HEK293 (cell line): Measurements from ENCODE around the gene KCNQ4.

Experiments
- CTCF ChIA-PET: fragments of 350-600 bp; formaldehyde crosslinking; extraction: SDS; loops from one replicate; lab custom pipeline; 2021; ENCODE audit warnings: antibody characterized with exemption; lab: Yijun Ruan, JAX
- POLR2A ChIA-PET: fragments of 300-600 bp; formaldehyde crosslinking; extraction: SDS; loops from one replicate; lab custom pipeline; 2020; ENCODE audit warnings: antibody characterized with exemption, inconsistent platforms; lab: Yijun Ruan, JAX
- H3K27ac ChIP-seq: fragments of 200-500 bp; sonication (Bioruptor generic); 2 replicates; pipeline ENCODE4 v1.5.1; 2014; ENCODE audit warnings: low read depth, low read length, control low read depth, inconsistent platforms; ENCODE audit errors: extremely low read depth
- H3K36me3 ChIP-seq, 2 experiments: fragments of 200-500 bp in 1 of 2; sonication (Bioruptor generic) in 1 of 2; 1 replicate in 1 of 2; 2 replicates in 1 of 2; pipeline ENCODE4 v1.5.1; 2014 to 2017; ENCODE audit warnings: inconsistent platforms in 2 of 2, low read length in 2 of 2; ENCODE audit not compliant: control insufficient read depth in 2 of 2, insufficient read depth in 1 of 2
- H3K4me1 ChIP-seq: fragments of 200-500 bp; sonication (Bioruptor generic); 2 replicates; pipeline ENCODE4 v1.5.1; 2014; ENCODE audit warnings: mild to moderate bottlenecking, low read length, inconsistent platforms; ENCODE audit not compliant: control insufficient read depth, insufficient read depth
- H3K4me3 ChIP-seq: 2 replicates; pipeline ENCODE4 v1.5.1; 2011; ENCODE audit warnings: low read depth, mild to moderate bottlenecking, control low read depth, low read length, moderate library complexity
- H3K9me3 ChIP-seq: fragments of 200-500 bp; sonication (Bioruptor generic); 2 replicates; pipeline ENCODE4 v1.5.1; 2014; ENCODE audit warnings: low read depth, low read length, inconsistent platforms; ENCODE audit not compliant: control insufficient read depth, insufficient read depth
- BCL11A ChIP-seq: fragments of 450-650 bp; formaldehyde crosslinking; IDR thresholded peaks from 2 replicates; pipeline ENCODE4 v1.5.1; 2016; ENCODE audit warnings: low read depth, missing biosample characterization, missing genetic modification characterization
- KLF9 ChIP-seq: fragments of 450-650 bp; formaldehyde crosslinking; IDR thresholded peaks from 2 replicates; pipeline ENCODE4 v1.5.1; 2016; ENCODE audit warnings: missing biosample characterization, missing genetic modification characterization, low read depth
- ZNF121 ChIP-seq: fragments of 450-650 bp; formaldehyde crosslinking; IDR thresholded peaks from 2 replicates; pipeline ENCODE4 v1.5.1; 2016; ENCODE audit warnings: missing biosample characterization, missing genetic modification characterization
- ZNF157 ChIP-seq: fragments of 450-650 bp; formaldehyde crosslinking; IDR thresholded peaks from 2 replicates; pipeline ENCODE4 v1.5.1; 2016; ENCODE audit warnings: missing biosample characterization, missing genetic modification characterization
- ZNF175 ChIP-seq: fragments of 450-650 bp; formaldehyde crosslinking; IDR thresholded peaks from 2 replicates; pipeline ENCODE4 v1.5.1; 2016; ENCODE audit warnings: missing biosample characterization, missing genetic modification characterization
- ZNF24 ChIP-seq: fragments of 450-650 bp; formaldehyde crosslinking; IDR thresholded peaks from 2 replicates; pipeline ENCODE4 v1.5.1; 2016; ENCODE audit warnings: missing biosample characterization, missing genetic modification characterization
- ZNF302 ChIP-seq: fragments of 450-650 bp; formaldehyde crosslinking; IDR thresholded peaks from 2 replicates; pipeline ENCODE4 v1.5.1; 2016; ENCODE audit warnings: missing biosample characterization, missing genetic modification characterization, low read depth
- ZNF311 ChIP-seq: fragments of 450-650 bp; formaldehyde crosslinking; IDR thresholded peaks from 2 replicates; pipeline ENCODE4 v1.5.1; 2017; ENCODE audit warnings: missing biosample characterization, missing genetic modification characterization, borderline replicate concordance
- ZNF37A ChIP-seq: fragments of 450-650 bp; IDR thresholded peaks from 2 replicates; pipeline ENCODE4 v1.5.1; 2018; ENCODE audit warnings: missing biosample characterization, missing genetic modification characterization
- ZNF747 ChIP-seq: fragments of 450-650 bp; formaldehyde crosslinking; IDR thresholded peaks from 2 replicates; pipeline ENCODE4 v1.5.1; 2016; ENCODE audit warnings: missing biosample characterization, missing genetic modification characterization
- ZNF776 ChIP-seq: fragments of 450-650 bp; formaldehyde crosslinking; IDR thresholded peaks from 2 replicates; pipeline ENCODE4 v1.5.0; 2017; ENCODE audit warnings: missing biosample characterization, missing genetic modification characterization, borderline replicate concordance
- TF ChIP-seq, protein P1 (sequence below): fragments of 450-650 bp; formaldehyde crosslinking; IDR thresholded peaks from 2 replicates; pipeline ENCODE4 v1.5.1; 2016; ENCODE audit warnings: missing biosample characterization, missing genetic modification characterization
- TF ChIP-seq, protein P2 (sequence below): fragments of 450-650 bp; formaldehyde crosslinking; IDR thresholded peaks from 2 replicates; pipeline ENCODE4 v1.5.1; 2016; ENCODE audit warnings: missing biosample characterization, missing genetic modification characterization
- TF ChIP-seq, protein P3 (sequence below): fragments of 450-650 bp; formaldehyde crosslinking; IDR thresholded peaks from 2 replicates; pipeline ENCODE4 v1.5.1; 2016; ENCODE audit warnings: missing biosample characterization, missing genetic modification characterization
- TF ChIP-seq, protein P4 (sequence below): fragments of 450-650 bp; formaldehyde crosslinking; conservative IDR thresholded peaks from 2 replicates; pipeline ENCODE4 v1.5.1; 2016; ENCODE audit warnings: low read depth, missing biosample characterization, missing genetic modification characterization

The KCNQ4 gene

DNA sequence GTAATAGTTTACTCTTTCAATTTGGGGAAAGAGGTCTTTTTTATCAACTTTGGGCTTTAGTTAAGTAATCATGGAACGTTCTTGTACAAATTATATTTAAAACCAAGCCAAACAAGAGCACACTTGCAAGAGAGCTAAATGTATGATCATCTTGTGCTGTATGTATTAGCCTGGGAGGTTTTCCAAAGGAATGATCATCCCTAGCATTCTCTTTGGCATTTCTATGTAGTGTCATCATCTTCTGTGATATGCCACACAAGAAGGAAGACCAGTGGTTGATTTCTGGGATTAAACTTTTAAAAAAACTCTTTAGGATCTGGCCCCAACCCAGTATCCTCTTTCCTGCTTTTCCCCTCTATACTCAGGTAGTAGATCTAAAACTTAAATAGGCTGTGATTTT, 38.4 kb upstream of the KCNQ4 start:
- ChIA-PET POLR2A (no interaction called here), CTCF (interaction anchor here (0.7 to 1.5 kb wide), 2 partner anchors 29 to 31 kb away, joined by 4 read pairs; no protein-coding TSS in a partner anchor)
- Histone ChIP-seq H3K4me1 (no peaks in the 10 kb centered on the region), H3K36me3 (peaks cover 11 to 91% of the 10 kb centered on the region in 2 experiments; a peak in 2 of 3 replicates)
- TF ChIP-seq, protein P1, sequence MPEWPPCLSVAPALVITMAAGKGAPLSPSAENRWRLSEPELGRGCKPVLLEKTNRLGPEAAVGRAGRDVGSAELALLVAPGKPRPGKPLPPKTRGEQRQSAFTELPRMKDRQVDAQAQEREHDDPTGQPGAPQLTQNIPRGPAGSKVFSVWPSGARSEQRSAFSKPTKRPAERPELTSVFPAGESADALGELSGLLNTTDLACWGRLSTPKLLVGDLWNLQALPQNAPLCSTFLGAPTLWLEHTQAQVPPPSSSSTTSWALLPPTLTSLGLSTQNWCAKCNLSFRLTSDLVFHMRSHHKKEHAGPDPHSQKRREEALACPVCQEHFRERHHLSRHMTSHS (tag by site-specific recombination): no peak
- TF ChIP-seq ZNF24 (tag by site-specific recombination) (no peak), ZNF157 (tag by site-specific recombination) (no peak), ZNF747 (tag by site-specific recombination) (no peak), ZNF302 (tag by site-specific recombination) (no peak), KLF9 (tag by site-specific recombination) (no peak), ZNF121 (no peak), ZNF776 (tag by site-specific recombination) (no peak)
- TF ChIP-seq, protein P2, sequence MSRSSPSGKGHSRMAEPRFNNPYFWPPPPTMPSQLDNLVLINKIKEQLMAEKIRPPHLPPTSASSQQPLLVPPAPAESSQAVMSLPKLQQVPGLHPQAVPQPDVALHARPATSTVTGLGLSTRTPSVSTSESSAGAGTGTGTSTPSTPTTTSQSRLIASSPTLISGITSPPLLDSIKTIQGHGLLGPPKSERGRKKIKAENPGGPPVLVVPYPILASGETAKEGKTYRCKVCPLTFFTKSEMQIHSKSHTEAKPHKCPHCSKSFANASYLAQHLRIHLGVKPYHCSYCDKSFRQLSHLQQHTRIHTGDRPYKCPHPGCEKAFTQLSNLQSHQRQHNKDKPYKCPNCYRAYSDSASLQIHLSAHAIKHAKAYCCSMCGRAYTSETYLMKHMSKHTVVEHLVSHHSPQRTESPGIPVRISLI: no peak
- TF ChIP-seq, protein P3, sequence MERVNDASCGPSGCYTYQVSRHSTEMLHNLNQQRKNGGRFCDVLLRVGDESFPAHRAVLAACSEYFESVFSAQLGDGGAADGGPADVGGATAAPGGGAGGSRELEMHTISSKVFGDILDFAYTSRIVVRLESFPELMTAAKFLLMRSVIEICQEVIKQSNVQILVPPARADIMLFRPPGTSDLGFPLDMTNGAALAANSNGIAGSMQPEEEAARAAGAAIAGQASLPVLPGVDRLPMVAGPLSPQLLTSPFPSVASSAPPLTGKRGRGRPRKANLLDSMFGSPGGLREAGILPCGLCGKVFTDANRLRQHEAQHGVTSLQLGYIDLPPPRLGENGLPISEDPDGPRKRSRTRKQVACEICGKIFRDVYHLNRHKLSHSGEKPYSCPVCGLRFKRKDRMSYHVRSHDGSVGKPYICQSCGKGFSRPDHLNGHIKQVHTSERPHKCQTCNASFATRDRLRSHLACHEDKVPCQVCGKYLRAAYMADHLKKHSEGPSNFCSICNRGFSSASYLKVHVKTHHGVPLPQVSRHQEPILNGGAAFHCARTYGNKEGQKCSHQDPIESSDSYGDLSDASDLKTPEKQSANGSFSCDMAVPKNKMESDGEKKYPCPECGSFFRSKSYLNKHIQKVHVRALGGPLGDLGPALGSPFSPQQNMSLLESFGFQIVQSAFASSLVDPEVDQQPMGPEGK (tag by site-specific recombination): no peak
- TF ChIP-seq, protein P4, sequence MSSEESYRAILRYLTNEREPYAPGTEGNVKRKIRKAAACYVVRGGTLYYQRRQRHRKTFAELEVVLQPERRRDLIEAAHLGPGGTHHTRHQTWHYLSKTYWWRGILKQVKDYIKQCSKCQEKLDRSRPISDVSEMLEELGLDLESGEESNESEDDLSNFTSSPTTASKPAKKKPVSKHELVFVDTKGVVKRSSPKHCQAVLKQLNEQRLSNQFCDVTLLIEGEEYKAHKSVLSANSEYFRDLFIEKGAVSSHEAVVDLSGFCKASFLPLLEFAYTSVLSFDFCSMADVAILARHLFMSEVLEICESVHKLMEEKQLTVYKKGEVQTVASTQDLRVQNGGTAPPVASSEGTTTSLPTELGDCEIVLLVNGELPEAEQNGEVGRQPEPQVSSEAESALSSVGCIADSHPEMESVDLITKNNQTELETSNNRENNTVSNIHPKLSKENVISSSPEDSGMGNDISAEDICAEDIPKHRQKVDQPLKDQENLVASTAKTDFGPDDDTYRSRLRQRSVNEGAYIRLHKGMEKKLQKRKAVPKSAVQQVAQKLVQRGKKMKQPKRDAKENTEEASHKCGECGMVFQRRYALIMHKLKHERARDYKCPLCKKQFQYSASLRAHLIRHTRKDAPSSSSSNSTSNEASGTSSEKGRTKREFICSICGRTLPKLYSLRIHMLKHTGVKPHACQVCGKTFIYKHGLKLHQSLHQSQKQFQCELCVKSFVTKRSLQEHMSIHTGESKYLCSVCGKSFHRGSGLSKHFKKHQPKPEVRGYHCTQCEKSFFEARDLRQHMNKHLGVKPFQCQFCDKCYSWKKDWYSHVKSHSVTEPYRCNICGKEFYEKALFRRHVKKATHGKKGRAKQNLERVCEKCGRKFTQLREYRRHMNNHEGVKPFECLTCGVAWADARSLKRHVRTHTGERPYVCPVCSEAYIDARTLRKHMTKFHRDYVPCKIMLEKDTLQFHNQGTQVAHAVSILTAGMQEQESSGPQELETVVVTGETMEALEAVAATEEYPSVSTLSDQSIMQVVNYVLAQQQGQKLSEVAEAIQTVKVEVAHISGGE (tag by site-specific recombination): no peak
- TF ChIP-seq, all 188 proteins: peak for 0
- no peak overlapping the region for H3K4me3 ChIP-seq
- no peak overlapping the region for H3K27ac ChIP-seq
- no peaks in the 10 kb centered on the region for H3K9me3 ChIP-seq

DNA sequence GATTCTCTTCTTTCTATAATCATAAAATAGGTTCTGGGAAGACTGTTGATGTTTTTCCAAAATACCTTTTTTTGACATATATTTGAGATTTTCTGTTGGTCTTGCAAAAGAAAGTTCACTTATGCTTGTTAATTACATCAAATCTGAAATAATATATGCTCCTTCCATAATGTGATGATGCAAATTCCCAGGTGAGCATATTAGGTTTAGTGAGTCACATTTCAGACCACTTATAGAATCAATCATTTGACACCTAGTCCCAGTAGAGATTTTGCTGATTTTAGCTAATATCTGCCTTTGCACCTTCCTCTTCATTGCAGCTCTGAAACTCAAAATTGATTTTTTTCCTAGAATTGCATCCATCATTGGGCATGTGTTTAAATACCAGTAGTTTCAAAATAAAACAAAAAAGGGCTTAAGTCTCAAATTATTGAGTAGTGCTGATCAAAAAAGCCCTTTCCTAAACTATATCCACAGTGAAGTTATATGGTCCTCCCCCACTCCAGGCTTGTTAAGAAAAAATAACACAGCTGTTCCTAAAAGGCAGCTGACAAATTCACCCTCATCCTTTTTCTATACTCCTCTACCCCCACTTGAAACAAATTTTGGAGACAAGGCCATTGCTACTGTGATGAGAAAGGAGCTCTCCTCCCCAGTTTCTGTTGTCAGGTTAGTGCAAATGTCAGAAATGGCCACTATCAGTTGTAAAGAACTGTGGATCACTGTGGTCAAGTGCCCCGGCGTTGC, 37.1 kb upstream of the KCNQ4 start:
- no peak overlapping the region for H3K4me3 ChIP-seq
- TF ChIP-seq ZNF37A (tag by site-specific recombination) (no peak), ZNF175 (tag by site-specific recombination) (no peak), BCL11A (no peak), ZNF311 (tag by site-specific recombination) (no peak)
- no peaks in the 10 kb centered on the region for H3K4me1 ChIP-seq
- H3K36me3 ChIP-seq: peaks cover 9 to 91% of the 10 kb centered on the region in 2 experiments; a peak in 2 of 3 replicates
- H3K9me3 ChIP-seq: no peaks in the 10 kb centered on the region
- CTCF ChIA-PET: interaction anchor here (0.7 to 2.3 kb wide), 4 partner anchors 28 to 206 kb away, joined by 3 to 12 read pairs (median 5); no protein-coding TSS in a partner anchor
- no peak overlapping the region for H3K27ac ChIP-seq
- POLR2A ChIA-PET: interaction anchor here (0.6 to 1.7 kb wide), 2 partner anchors 49 to 55 kb away, joined by 3 to 6 read pairs; partner anchors contain the start of gene NFYC
